DMS153 treated with DMSO at 0.1 percent for 48 hours (cell line): ENCODE measurements around the gene HPCAL4.

Experiments used
- DNase-seq: peaks from one replicate; lab custom pipeline; 2025; ENCODE audit not compliant: unreplicated experiment; lab: John Stamatoyannopoulos, UW

Gene HPCAL4

GRCh38 chr1:39691383-39692151 is at the start of gene HPCAL4:
HPCAL4 (minus strand) TSS chr1:39691433; CDS start chr1:39684603, 6,830 bp downstream.
- DNase-seq: peak; percentile 99

GRCh38 chr1:39738622-39739366 is 47.6 kb upstream of the HPCAL4 start, which contains the start of gene PPIE:
PPIE (plus strand) TSS chr1:39738882; CDS start chr1:39738901, 19 bp downstream.
- DNase-seq: peak; percentile 99

- DNase-seq: no peak
These were observed 46.4 kb upstream of the HPCAL4 start for GRCh38 chr1:39737546-39738169.

GRCh38 chr1:39735731-39736130 is 44.5 kb upstream of the HPCAL4 start:
- DNase-seq: no peak

GRCh38 chr1:39733161-39733560 is 41.9 kb upstream of the HPCAL4 start:
- DNase-seq: no peak

- no peak for DNase-seq
These were observed 41.5 kb upstream of the HPCAL4 start for GRCh38 chr1:39732730-39733129.

GRCh38 chr1:39729842-39730241 is 38.6 kb upstream of the HPCAL4 start:
- no peak for DNase-seq

GRCh38 chr1:39729030-39729429 is 37.8 kb upstream of the HPCAL4 start:
- no peak for DNase-seq

GRCh38 chr1:39727932-39728317 is 36.7 kb upstream of the HPCAL4 start:
- peak; percentile 70 for DNase-seq

- no peak for DNase-seq
These were observed 36.1 kb upstream of the HPCAL4 start for GRCh38 chr1:39727221-39727931.

- no peak for DNase-seq
These were observed 35.4 kb upstream of the HPCAL4 start for GRCh38 chr1:39726600-39726999.

GRCh38 chr1:39722495-39722894 is 31.3 kb upstream of the HPCAL4 start:
- DNase-seq: no peak

- no peak for DNase-seq
These were observed 30.4 kb upstream of the HPCAL4 start for GRCh38 chr1:39721664-39722063.

- DNase-seq: peak; percentile 99
These were observed 29.1 kb upstream of the HPCAL4 start for GRCh38 chr1:39720094-39720999.

- no peak for DNase-seq
These were observed 26.6 kb upstream of the HPCAL4 start for GRCh38 chr1:39717809-39718208.

GRCh38 chr1:39713557-39713956 is 22.3 kb upstream of the HPCAL4 start:
- DNase-seq: no peak

GRCh38 chr1:39711966-39712340 is 20.7 kb upstream of the HPCAL4 start:
- DNase-seq: no peak

GRCh38 chr1:39711104-39711965 is 20.1 kb upstream of the HPCAL4 start:
- DNase-seq: no peak

- no peak for DNase-seq
These were observed 16.3 kb upstream of the HPCAL4 start for GRCh38 chr1:39707506-39707905.
